ENCODE measurements around the gene ASMTL.
"Not testable (repeated sequence)": the region's sequence is repeated elsewhere in the genome, so short reads cannot be mapped to it uniquely, and the experiment has no call there.

ASMTL gene

GRCh38 chrX:1482530-1482928, 29.8 kb upstream of the ASMTL start:
- DNase-seq (ENCODE audit: insufficient read length, low spot score) = not testable (repeated sequence)

GRCh38 chrX:1481636-1482529, 29.2 kb upstream of the ASMTL start:
- FAIRE-seq (peak; percentile 100), DNase-seq (ENCODE audit: insufficient read length, low spot score) (no peak)

More at GRCh38 chrX:1482530-1482928, 29.8 kb upstream of the ASMTL start:
- not testable (repeated sequence) for FAIRE-seq

- DNase-seq (ENCODE audit: insufficient read length, low spot score) = no peak
- FAIRE-seq = peak; percentile 85
Measured at GRCh38 chrX:1480082-1480785, 27.5 kb upstream of the ASMTL start.

DNA sequence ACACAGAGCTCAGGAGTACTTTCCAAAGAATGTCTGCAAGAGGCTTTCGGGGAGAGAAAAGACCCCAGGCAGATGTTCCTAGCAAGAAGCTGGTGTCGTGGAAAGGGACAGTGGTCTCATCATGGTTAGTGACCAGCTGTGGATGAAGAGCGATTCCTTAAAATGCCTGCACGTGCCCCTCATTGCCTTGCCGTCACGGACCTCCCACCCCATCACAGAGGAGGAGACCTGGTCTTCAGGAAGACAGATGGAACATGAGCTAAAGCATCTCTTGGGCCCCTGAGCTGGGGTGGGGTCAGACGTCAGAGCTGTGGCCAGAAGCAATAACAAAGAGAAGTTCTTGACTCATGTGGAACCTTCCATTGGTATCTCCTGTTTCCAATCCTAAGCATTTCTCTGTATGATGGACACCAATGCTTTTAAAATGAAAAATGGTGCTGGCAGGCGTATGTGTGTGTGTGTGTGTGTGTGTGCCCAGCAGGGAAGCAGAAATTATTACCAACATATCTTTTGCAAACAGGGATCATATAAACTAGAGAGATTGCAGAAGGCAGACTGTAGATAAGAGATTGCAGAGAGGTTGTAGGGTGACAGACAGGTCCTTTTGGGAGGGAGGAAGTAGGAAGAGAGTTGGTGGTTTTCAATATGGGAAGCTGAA, 25.2 kb upstream of the ASMTL start:
- DNase-seq (ENCODE audit: insufficient read length, low spot score) (no peak), FAIRE-seq (peak; percentile 83)

- DNase-seq (ENCODE audit: insufficient read length, low spot score) (no peak), FAIRE-seq (no peak)
Measured at GRCh38 chrX:1477229-1477628, 24.5 kb upstream of the ASMTL start.

GRCh38 chrX:1476682-1477081, 24.0 kb upstream of the ASMTL start:
- FAIRE-seq = no peak

DNA sequence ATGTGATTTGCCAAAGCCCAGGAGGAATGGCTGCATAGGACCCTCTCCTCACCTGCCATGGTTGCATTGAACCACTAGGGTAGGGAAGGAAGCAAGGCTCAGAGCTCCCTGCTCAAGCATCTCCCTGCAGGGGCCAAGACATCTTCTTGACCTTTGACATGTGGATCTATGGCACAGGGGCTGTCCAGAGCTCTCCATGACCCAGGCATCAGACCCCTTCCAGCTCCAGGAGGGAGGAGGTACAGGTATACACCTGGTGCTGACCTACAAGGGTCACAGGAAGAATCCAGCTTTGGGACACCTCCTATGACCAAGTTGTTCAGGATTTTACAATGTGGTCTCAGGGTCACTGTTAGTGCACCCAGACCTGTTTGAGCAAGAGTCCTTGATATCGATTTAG, 23.2 kb upstream of the ASMTL start:
- DNase-seq (ENCODE audit: insufficient read length, low spot score) (no peak), FAIRE-seq (no peak)

More at GRCh38 chrX:1476682-1477081, 24.0 kb upstream of the ASMTL start:
- no peak for DNase-seq (ENCODE audit: insufficient read length, low spot score)

DNA sequence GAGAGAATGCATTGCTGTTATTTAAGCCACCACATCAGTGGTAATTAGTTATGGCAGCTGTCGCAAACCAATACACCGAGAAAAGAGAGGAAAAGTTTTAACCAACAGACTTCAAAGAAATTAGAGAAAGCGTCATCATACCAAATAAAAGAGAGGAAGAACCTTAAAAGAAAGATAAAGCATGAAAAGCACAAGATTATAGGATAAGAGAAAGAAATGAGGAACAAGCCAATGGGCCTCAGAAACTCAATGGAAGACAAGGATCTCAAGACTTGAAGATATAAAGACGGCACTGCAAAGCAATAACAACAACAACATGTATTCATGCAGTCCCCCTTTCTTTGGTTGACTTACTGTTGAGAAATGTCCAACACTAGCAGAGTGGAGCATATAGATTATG, 22.8 kb upstream of the ASMTL start:
- DNase-seq (ENCODE audit: insufficient read length, low spot score) = no peak
- FAIRE-seq = no peak

GRCh38 chrX:1474593-1474992, 21.9 kb upstream of the ASMTL start:
- not testable (repeated sequence) for FAIRE-seq; DNase-seq (ENCODE audit: insufficient read length, low spot score)

GRCh38 chrX:1472975-1473374, 20.3 kb upstream of the ASMTL start:
- FAIRE-seq (no peak), DNase-seq (ENCODE audit: insufficient read length, low spot score) (no peak)

DNA sequence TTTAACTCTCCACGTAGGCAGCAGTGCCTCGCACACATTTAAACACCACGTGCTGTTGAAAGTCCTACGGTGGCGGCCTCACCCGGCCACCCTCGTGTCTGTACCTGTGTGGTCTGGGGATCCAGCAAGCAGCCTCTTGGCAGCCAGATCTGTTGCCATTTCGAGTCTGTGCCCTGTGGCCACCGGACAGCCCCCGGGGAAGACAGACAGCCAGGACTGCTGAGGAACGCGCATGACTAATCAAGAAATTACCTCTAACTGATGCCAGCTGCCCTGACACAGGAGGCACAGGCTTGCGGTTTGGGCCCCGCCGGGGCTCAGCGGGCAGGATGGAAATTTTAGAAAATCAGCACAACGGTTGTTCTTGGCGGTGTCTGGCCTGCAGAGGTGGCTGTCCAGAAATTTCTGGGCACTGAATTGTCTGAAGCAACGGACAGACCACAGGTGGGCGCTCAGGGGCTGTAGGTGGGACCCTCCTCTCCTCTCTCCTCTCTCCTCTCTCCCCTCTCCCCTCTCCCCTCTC, 15.6 kb upstream of the ASMTL start:
- FAIRE-seq (peak; percentile 89), DNase-seq (ENCODE audit: insufficient read length, low spot score) (peak; percentile 58)

DNA sequence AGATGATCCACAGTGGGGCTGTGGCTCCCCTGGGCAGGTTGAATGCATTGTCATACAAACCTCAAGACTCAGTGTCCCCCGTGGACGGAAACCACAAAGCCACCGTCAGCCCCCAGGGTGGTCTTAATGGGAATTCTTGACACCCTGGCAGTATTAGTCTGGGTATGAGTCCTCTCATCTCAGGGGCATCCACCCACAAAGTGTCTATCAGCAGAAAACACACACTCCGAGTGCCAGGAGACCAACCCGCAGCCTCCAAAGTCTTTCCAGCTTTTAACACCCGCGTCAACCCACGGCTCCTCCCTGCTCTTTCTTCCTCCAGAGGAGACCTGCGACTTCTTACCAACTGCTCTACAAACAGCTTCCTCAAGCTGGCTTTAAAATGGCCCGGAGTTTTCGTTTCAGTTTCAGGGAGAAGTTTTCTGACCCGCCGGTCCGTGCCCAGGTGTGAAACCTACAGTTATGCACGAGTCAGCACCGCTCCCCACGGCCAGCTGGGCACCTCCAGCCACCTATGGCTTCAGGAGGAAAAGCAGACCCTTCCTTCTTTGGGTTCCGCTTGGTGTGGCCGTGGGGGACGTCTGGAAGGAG, 14.4 kb upstream of the ASMTL start:
- DNase-seq (ENCODE audit: insufficient read length, low spot score) (peak; percentile 84), FAIRE-seq (peak; percentile 98)

- FAIRE-seq (no peak), DNase-seq (ENCODE audit: insufficient read length, low spot score) (no peak)
Measured at GRCh38 chrX:1466232-1466661, 13.5 kb upstream of the ASMTL start.

DNA sequence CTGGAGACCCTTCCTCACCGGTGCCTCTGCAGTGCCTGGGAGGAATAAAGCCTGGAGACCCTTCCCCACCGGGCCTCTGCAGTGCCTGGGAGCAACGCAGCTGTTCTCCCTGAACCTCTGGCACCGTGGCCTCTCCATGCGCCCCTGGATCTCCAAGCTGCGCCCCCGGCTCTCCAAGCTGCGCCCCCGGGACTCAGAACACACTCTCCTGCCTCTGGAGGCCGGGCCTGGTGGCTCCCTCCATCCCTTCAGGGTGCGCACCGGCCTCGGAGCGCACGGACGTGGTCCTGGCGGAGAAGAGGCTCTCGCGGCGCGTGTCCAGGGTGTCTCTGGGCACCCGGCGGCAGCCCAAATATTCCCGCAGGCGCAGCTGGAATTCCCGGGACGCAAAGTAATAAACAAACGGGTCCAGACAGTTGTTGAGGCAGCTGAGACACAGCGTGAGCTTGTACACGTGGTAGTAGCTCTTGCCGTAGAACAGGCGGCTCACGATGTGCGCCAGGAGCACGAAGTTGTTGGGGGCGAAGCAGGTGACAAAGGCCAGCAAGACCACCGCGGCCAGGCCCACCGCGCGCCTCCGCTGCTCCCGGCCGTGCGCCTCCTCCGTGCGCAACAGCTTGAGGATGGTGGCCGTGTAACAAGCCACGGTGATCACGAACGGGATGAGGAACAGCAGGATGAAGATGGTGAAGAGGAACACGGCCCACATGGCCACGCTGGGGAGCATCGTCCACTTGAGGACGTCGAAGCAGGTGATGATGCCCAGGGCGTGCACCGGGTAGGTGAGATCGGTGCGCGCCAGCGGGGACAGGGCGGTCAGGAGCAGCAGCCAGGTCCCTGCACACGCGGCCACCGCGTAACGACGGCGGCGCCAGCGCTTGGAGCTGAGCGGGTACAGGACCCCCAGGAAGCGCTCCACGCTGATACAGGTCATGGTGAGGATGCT, 12.8 kb upstream of the ASMTL start:
- no peak for DNase-seq (ENCODE audit: insufficient read length, low spot score)
- no peak for FAIRE-seq

- no peak for DNase-seq (ENCODE audit: insufficient read length, low spot score)
- no peak for FAIRE-seq
Measured at GRCh38 chrX:1464971-1465285, 12.2 kb upstream of the ASMTL start.

GRCh38 chrX:1464041-1464970, 11.6 kb upstream of the ASMTL start:
- DNase-seq (ENCODE audit: insufficient read length, low spot score) = no peak
- FAIRE-seq = no peak

DNA sequence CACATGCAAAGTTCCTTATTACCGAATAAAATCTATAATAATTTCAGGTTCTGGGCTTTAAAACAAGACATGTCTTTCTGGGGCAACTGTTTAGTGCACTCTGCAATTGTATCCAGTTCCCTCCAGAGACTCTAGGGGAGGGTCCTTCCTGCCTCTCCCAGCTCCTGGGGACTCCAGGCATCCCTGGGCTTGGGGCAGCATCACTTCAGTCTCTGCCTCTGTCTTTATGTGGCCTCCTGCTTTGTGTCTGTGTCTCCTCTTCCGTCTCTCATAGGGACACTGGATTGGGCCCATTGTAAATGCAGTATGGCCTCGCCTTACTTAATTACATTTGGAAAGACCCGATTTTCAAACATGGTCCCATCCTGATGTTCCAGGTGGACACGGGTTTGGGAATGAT, 10.9 kb upstream of the ASMTL start:
- FAIRE-seq (no peak), DNase-seq (ENCODE audit: insufficient read length, low spot score) (no peak)

GRCh38 chrX:1462596-1463251, 10.0 kb upstream of the ASMTL start:
- no peak for DNase-seq (ENCODE audit: insufficient read length, low spot score)
- no peak for FAIRE-seq

Data from GM19239 (cell line).